ENCODE measurements around the gene PRDM2. TPM values are rescaled to one million over a fixed set of nuclear protein-coding genes. Genes with fewer than 3 reads are reported as not detected.

The PRDM2 gene
- total and polyA plus RNA-seq, 4 donors, result 16.1 to 52.0 (median 28.5) TPM

DNA sequence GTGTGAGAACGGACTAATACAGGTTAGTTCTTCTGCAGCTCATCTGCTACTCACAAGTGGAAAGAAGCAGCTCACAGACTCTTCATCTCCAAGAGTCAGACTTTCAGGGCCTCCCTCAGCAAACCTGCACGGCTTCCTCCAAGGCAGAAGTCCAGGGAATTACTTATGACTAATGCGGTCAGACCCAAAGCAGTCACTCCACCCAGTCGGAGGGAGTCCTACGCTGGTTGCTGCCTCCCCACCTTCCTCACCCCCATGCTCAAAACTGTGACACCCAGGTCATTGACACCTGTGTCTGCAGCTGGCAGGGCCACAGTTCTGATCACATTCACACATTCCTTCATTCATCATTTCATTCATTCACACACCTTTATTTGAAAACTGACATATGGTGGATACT lies 38.4 kb upstream of the PRDM2 start:
- Histone ChIP-seq H3K9ac (ENCODE audit: insufficient read depth in 1 of 2, low read length in 2 of 2) (no peak overlapping the region), H3K4me3 (no peak overlapping the region), H3K27ac (ENCODE audit: low read depth in 1 of 2, low read length in 1 of 2) (no peak overlapping the region), H3K27me3 (ENCODE audit: control insufficient read depth in 3 of 3, insufficient read depth in 3 of 3, low read length in 2 of 3) (no peaks in the 10 kb centered on the region), H3K36me3 (ENCODE audit: control insufficient read depth in 4 of 4, insufficient read depth in 4 of 4, low read length in 4 of 4) (no peaks in the 10 kb centered on the region), H3K9me3 (ENCODE audit: control insufficient read depth in 4 of 4, insufficient read depth in 3 of 4, low read length in 3 of 4) (no peaks in the 10 kb centered on the region), H3K4me1 (ENCODE audit: control insufficient read depth in 5 of 5, insufficient read depth in 5 of 5, low read length in 5 of 5) (peaks cover 0 to 7% (median 0%) of the 10 kb centered on the region in 5 donors)
- DNase-seq (no peak), ATAC-seq (ENCODE audit: insufficient read depth, low FRiP score) (no peak)
- 79 to 88% methylated on average over 5 of the region's 5 CpGs for WGBS, 2 donors
- TF ChIP-seq, protein P1, sequence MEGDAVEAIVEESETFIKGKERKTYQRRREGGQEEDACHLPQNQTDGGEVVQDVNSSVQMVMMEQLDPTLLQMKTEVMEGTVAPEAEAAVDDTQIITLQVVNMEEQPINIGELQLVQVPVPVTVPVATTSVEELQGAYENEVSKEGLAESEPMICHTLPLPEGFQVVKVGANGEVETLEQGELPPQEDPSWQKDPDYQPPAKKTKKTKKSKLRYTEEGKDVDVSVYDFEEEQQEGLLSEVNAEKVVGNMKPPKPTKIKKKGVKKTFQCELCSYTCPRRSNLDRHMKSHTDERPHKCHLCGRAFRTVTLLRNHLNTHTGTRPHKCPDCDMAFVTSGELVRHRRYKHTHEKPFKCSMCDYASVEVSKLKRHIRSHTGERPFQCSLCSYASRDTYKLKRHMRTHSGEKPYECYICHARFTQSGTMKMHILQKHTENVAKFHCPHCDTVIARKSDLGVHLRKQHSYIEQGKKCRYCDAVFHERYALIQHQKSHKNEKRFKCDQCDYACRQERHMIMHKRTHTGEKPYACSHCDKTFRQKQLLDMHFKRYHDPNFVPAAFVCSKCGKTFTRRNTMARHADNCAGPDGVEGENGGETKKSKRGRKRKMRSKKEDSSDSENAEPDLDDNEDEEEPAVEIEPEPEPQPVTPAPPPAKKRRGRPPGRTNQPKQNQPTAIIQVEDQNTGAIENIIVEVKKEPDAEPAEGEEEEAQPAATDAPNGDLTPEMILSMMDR (IDR thresholded peaks at IDR 0.05; ENCODE audit: control extremely low read depth, extremely low read depth), result no peak

DNA sequence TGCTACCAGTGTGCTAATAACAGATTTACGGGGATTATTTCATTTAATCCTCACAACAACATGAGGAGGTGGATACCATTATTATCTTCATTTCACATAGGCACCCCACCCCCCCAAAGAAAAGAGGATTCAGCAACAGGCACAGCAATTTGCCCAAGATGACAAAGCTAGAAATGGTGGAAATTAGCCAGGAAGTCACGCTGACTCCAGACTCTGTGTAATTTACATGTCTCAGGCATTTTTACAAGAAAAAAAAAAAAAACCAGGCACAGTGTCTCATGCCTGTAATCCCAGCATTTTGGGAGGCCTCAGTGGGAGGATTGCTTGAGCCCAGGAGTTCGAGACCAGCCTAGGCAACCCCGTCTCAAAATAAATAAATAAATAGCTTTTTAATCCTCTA lies 37.5 kb upstream of the PRDM2 start:
- no peak overlapping the region for H3K4me3 ChIP-seq
- ATAC-seq (ENCODE audit: insufficient read depth, low FRiP score), result no peak
- no peaks in the 10 kb centered on the region for H3K36me3 ChIP-seq (ENCODE audit: control insufficient read depth in 4 of 4, insufficient read depth in 4 of 4, low read length in 4 of 4)
- TF ChIP-seq, protein P1 (IDR thresholded peaks at IDR 0.05; ENCODE audit: control extremely low read depth, extremely low read depth), result no peak
- DNase-seq, result peak in 2 of 3 donors; percentile 42 to 65
- H3K9ac ChIP-seq (ENCODE audit: insufficient read depth in 1 of 2, low read length in 2 of 2), result no peak overlapping the region
- H3K9me3 ChIP-seq (ENCODE audit: control insufficient read depth in 4 of 4, insufficient read depth in 3 of 4, low read length in 3 of 4), result no peaks in the 10 kb centered on the region
- 43 to 53% methylated on average over 4 of the region's 4 CpGs for WGBS, 2 donors
- no peak overlapping the region for H3K27ac ChIP-seq (ENCODE audit: low read depth in 1 of 2, low read length in 1 of 2)
- peaks cover 0 to 7% (median 0%) of the 10 kb centered on the region in 5 donors for H3K4me1 ChIP-seq (ENCODE audit: control insufficient read depth in 5 of 5, insufficient read depth in 5 of 5, low read length in 5 of 5)
- H3K27me3 ChIP-seq (ENCODE audit: control insufficient read depth in 3 of 3, insufficient read depth in 3 of 3, low read length in 2 of 3), result no peaks in the 10 kb centered on the region

DNA sequence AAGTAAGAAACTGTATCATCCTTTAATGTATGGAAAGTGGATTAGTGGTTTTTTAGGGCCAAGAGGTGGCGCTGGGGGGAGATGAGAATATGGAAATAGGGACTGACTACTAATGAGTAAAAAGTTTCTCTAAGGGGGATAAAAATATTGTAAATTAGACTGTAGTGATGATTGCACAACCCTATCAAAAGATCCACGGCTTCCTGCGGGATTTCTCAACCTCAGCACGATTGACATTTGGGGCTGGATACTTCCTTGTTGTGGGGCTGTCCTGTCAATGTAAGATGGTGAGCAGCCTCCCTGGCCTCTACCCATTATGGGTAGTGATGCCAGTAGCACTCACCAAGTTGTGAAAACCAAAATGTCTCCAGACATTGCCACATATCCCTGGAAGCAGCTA lies 36.0 kb upstream of the PRDM2 start:
- Histone ChIP-seq H3K9me3 (ENCODE audit: control insufficient read depth in 4 of 4, insufficient read depth in 3 of 4, low read length in 3 of 4) (no peaks in the 10 kb centered on the region), H3K36me3 (ENCODE audit: control insufficient read depth in 4 of 4, insufficient read depth in 4 of 4, low read length in 4 of 4) (no peaks in the 10 kb centered on the region), H3K4me3 (no peak overlapping the region), H3K27me3 (ENCODE audit: control insufficient read depth in 3 of 3, insufficient read depth in 3 of 3, low read length in 2 of 3) (no peaks in the 10 kb centered on the region), H3K4me1 (ENCODE audit: control insufficient read depth in 5 of 5, insufficient read depth in 5 of 5, low read length in 5 of 5) (peaks cover 0 to 7% (median 0%) of the 10 kb centered on the region in 5 donors), H3K27ac (ENCODE audit: low read depth in 1 of 2, low read length in 1 of 2) (no peak overlapping the region), H3K9ac (ENCODE audit: insufficient read depth in 1 of 2, low read length in 2 of 2) (no peak overlapping the region)
- no peak for DNase-seq
- TF ChIP-seq, protein P1 (IDR thresholded peaks at IDR 0.05; ENCODE audit: control extremely low read depth, extremely low read depth), result no peak
- WGBS, 2 donors, result 14 to 45% methylated on average over 4 of the region's 4 CpGs
- no peak for ATAC-seq (ENCODE audit: insufficient read depth, low FRiP score)

DNA sequence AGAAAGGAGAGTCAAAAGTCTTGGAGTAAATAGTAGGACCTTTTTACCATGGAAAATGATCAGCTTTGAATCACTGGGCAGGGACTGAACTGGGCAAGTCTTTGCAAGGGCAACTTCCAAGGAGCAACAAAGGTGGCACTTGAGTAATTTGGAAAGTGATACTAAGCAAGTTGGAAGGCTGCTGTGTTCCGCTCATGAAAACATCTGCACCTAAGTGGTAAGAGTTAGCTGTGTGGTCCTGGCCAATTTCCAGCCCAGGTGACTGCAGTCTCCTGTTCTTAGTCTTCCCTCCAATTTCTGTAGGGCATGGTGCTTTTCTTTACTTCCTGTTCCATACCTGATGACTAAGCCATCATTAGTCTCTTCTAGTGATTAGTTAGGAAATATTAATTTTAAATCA lies 35.5 kb upstream of the PRDM2 start:
- Histone ChIP-seq H3K4me3 (no peak overlapping the region), H3K9ac (ENCODE audit: insufficient read depth in 1 of 2, low read length in 2 of 2) (no peak overlapping the region), H3K4me1 (ENCODE audit: control insufficient read depth in 5 of 5, insufficient read depth in 5 of 5, low read length in 5 of 5) (peaks cover 0 to 7% (median 0%) of the 10 kb centered on the region in 5 donors), H3K27me3 (ENCODE audit: control insufficient read depth in 3 of 3, insufficient read depth in 3 of 3, low read length in 2 of 3) (no peaks in the 10 kb centered on the region), H3K9me3 (ENCODE audit: control insufficient read depth in 4 of 4, insufficient read depth in 3 of 4, low read length in 3 of 4) (no peaks in the 10 kb centered on the region), H3K36me3 (ENCODE audit: control insufficient read depth in 4 of 4, insufficient read depth in 4 of 4, low read length in 4 of 4) (no peaks in the 10 kb centered on the region), H3K27ac (ENCODE audit: low read depth in 1 of 2, low read length in 1 of 2) (no peak overlapping the region)
- TF ChIP-seq, protein P1 (IDR thresholded peaks at IDR 0.05; ENCODE audit: control extremely low read depth, extremely low read depth), result no peak
- DNase-seq, result no peak
- no peak for ATAC-seq (ENCODE audit: insufficient read depth, low FRiP score)
- WGBS, 2 donors, result 71 to 96% methylated on average over 1 of the region's 1 CpG
